ENCODE measurements around the gene CA4. TPM values are rescaled to one million over a fixed set of nuclear protein-coding genes. Genes with fewer than 3 reads are reported as not detected.
"Not testable (repeated sequence)": the region's sequence is repeated elsewhere in the genome, so short reads cannot be mapped to it uniquely, and the experiment has no call there.

Gene CA4
- total RNA-seq, 1 donor from 2014 or later, result 8.5 TPM

DNA sequence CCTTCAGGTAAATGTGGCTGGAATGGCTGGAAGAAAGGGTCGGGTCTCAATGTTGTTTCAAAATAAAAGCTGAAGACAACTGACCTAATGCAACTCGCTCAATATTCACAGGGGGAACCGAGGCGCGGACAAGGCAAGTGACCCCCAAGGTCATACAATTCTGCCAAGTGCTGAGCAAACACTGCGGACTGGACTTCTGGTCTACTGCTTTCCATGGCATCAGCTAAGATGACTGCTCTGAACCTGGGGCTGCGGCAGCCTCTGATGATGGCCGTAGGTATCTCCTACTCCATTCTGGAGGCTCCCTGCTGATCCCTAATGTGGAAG lies 21.9 kb downstream of the CA4 start:
- DNase-seq (ENCODE audit: low read depth in 2 of 2), result no peak

DNA sequence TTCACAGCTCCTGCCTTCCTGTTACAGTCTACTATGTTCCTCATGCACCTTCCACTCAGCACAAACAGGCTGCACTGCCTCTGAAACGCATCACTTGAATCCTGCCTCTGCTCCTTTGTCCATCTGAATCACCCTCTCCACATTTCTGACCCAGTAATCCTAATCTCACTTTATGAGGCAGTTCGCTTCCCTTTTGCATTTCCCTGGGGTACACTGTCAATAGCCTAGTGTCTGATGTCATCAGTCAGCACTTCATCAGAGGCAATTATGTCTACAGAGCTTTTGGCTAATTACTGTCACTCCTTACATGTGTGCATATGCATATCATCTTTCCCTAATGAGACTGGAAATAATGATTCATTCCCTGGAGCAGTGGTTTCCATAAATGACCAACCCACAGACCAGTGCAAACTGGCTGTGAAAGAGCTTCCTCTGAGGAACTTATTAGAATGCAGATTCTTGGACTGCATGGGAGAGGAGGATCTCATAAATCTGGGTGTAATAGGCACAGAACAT lies 23.6 kb downstream of the CA4 start:
- DNase-seq (ENCODE audit: low read depth in 2 of 2), result peak in 1 of 2 donors; percentile 42

DNA sequence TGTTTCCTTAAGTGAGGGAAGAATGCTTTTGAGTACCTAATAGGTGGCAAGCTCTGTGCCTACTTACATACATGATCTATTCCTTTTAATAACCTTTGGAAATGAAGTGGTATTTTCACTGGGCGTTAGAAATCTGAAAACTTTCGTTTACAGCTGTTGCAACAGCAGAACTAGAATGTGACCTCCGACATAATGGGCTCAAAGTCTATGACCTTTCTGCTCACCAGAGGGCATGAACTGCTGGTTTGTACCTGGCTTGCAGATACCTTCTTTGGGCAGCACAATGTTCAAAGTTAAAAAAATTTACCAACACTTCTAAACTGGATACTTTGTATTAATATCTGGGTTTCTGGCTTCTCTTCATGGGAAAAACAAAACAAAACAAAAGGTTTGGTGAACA lies 24.3 kb downstream of the CA4 start:
- no peak for DNase-seq (ENCODE audit: low read depth in 2 of 2)

DNA sequence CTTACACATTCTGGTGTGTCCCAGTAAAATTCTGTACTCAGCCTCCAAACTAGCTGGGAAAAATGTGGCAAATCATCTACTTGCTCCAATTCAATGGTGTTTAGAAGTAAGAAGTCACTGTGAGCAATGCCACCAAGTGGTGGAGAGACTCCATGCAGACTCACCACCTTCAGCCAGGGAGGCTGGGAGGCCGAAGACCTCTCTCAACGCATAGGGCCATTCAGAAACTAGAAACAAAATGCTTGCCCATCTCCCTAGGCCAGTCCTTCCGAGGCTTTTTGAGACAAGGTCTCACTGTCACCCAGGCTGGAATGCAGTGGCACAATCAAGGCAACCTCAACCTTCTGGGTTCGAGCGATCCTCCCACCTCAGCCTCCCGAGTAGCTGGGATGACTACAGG lies 25.0 kb downstream of the CA4 start:
- peak; percentile 35 to 69 for DNase-seq (ENCODE audit: low read depth in 2 of 2)

DNA sequence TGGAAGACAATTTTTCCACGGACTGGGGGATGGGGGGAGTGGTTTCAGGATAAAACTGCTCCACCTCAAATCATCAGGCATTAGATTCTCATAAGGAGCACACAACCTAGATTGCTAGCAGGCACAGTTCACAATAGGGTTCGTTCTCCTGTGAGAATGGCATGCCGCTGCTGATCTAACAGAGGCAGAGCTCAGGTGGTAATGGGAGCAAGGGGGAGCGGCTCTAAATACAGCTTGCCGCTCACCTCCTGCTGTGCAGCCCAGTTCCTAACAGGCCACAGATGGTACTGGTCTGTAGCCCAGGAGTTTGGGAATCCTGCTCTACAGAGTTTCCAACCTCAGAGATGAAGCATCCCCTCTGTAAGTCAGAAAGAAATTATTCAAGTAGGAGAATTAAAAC lies 27.0 kb downstream of the CA4 start:
- not testable (repeated sequence) for DNase-seq (ENCODE audit: low read depth in 2 of 2)

- DNase-seq (ENCODE audit: low read depth in 2 of 2), result not testable (repeated sequence)
These were observed 28.4 kb downstream of the CA4 start for GRCh38 chr17:60178180-60178579.

DNA sequence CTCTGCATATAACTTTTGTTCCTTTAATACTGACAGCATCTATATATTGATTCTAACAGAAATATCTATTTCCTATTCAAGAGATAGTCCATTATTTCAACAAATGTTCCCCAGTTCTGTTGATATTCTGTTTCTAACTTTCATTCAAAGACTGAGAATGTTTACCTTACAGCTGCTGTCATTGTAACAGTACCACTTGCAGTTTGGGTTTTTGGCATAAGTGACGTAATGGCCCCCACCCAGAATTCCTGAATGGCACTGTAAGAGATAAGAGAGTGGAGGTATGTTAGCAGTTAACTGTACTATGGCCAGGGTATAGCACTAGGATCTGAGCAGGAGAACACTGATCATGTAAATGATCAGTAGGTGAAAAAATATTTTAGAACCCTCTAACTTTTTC lies 30.6 kb downstream of the CA4 start:
- not testable (repeated sequence) for DNase-seq (ENCODE audit: low read depth in 2 of 2)

DNA sequence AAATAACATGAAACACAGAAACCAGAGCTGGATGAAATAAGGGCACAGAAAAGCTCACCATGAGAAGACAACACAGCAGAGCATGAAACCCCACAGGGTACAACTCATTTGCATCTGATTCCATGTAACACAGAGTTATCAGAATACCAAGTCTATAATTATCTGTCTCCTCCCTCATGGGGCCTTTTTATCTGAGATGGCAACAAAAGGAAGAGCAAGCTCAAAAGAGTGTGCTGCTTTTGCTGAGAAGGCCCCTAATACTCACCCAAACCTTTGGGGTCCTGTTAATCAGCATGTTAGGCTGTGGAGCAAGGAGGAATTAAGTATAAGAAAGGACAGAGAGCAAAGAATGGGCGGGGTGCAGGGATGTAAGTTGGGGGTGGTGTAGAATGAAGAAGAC lies 36.6 kb downstream of the CA4 start:
- not testable (repeated sequence) for DNase-seq (ENCODE audit: low read depth in 2 of 2)

DNA sequence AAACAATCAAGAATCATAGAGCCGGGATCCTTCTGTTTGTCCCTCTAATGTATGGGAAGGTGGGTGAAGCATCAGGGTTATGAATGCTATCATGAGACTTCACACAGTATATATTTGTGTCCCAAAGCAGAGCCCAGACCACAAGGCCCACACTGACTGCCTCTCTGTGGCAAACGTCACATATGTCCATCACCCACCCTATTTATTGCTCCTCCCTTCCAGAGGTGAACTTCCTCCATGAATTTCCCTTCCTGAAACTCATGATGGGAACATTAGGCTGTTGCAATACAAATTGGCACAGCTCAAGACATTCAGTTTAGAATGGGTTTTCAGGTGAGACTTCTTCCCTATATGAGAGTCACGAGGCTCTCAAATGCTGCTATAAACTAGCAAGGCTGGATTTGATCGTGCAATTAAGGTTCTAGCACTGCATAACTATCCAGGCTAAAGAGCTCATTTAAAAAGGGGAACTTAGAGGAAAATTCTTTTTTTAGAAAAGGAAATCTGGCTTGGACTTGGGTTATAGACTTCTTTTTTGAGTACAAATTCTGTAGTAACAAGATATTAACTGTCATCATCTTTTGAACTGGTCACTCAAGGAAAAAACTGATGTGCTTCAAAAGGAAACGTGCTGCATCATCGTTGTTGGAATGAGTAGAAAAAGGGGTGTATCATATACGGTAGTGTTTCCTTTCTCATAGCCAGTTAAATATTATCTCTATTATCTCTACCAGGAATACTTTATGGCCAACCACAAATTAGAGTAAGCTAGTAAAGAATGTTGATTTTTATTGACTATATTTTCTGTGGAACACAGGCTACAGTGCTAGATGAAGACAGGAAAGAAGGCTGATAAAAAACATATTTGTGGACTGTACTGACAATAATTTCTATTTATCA lies 37.3 kb downstream of the CA4 start:
- peak; percentile 64 to 68 for DNase-seq (ENCODE audit: low read depth in 2 of 2)

DNA sequence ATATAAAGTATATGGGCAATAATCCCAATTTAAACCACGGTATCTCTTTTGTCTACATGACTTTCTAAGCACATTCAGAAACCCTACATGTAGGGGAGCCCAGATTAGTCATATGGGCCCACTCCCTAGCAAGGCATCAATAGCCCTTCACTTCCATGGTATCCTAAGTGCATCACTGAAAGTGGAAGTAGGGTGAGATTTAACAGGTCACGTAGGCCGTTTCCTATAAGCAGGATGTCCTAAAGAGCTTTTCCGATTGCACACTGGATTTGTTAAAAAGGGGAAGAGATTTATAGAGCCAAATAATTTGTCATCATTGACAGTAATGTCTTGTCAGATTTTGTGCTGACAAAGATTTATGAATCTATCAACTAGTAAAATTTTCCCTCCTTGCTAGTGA lies 39.0 kb downstream of the CA4 start:
- no peak for DNase-seq (ENCODE audit: low read depth in 2 of 2)

DNA sequence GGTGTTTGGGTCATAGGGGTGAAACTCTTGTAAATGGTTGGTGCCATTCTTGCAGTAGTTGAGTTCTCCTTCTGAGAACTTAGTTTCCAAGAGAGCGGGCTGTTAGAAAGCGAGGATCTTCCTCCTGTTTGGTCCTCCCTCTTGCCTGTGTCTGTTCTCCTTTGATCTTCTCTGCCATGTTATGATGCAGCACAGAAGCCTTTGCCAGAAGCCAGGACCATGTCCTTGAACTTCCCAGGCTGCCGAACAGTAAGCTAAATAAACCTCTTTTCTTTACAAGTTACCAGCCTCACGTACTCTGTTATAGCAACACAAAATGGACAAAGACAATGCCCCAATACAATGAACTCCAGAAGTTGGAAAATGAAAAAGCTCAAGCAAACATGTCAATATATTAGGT lies 40.3 kb downstream of the CA4 start:
- DNase-seq (ENCODE audit: low read depth in 2 of 2), result not testable (repeated sequence)

DNA sequence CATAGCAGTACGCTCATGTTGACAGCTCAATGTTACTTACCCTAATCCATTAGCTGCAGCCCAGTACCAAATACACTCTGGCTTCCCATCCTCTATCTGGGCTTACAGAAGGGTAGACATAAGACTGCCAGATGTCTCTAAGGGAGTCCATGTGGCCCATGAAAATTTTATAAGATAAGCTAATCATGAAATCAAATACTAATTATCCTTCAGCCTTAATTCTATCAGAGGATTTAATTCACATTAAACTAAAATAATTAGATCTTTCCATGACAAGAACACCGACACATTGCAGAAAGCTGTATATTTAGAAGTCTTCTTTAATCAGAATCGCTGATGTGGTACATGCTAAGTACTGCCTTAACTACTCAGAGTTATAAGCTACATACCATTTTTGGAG lies 43.3 kb downstream of the CA4 start:
- DNase-seq (ENCODE audit: low read depth in 2 of 2), result not testable (repeated sequence)

DNA sequence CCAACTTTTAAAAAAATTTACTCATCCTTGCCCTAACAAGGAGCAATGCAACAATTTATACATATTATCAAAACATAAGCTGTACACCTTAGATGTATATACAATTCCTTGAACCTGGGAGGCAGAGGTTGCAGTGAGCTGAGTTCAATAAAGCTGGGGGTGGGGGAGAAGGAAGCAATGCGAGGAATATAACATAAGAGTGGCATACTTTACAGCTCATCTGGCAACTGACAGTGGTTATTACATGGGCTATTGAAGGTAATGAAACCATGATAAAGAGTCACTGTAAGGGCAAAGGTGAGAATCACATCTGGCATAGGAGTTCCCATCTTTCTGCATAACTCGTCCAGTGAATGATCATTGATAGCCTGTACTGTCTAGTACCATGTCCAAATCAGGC lies 43.7 kb downstream of the CA4 start:
- no peak for DNase-seq (ENCODE audit: low read depth in 2 of 2)

- DNase-seq (ENCODE audit: low read depth in 2 of 2), result not testable (repeated sequence)
These were observed 44.4 kb downstream of the CA4 start for GRCh38 chr17:60194141-60194540.

GRCh38 chr17:60198630-60199029 lies 48.9 kb downstream of the CA4 start:
- DNase-seq (ENCODE audit: low read depth in 2 of 2), result not testable (repeated sequence)

- not testable (repeated sequence) for DNase-seq (ENCODE audit: low read depth in 2 of 2)
These were observed 56.0 kb downstream of the CA4 start for GRCh38 chr17:60205782-60206181.

- not testable (repeated sequence) for DNase-seq (ENCODE audit: low read depth in 2 of 2)
These were observed 58.5 kb downstream of the CA4 start for GRCh38 chr17:60208302-60208701.

Other genes with a start within 250 kb of the CA4 start
- gene RNFT1, start 185.2 kb upstream of the CA4 start, total RNA-seq, result 7.6 and 9.7 TPM in 2 replicates
- 4.4 and 5.2 TPM in 2 replicates for gene HEATR6, start 71.1 kb upstream of the CA4 start, total RNA-seq
- gene USP32, start 242.2 kb downstream of the CA4 start, total RNA-seq, result 34.4 and 48.4 TPM in 2 replicates